ENCODE data around the gene THSD4.
"Not testable (repeated sequence)": the region's sequence is repeated elsewhere in the genome, so short reads cannot be mapped to it uniquely, and the experiment has no call there.

The THSD4 gene

DNA sequence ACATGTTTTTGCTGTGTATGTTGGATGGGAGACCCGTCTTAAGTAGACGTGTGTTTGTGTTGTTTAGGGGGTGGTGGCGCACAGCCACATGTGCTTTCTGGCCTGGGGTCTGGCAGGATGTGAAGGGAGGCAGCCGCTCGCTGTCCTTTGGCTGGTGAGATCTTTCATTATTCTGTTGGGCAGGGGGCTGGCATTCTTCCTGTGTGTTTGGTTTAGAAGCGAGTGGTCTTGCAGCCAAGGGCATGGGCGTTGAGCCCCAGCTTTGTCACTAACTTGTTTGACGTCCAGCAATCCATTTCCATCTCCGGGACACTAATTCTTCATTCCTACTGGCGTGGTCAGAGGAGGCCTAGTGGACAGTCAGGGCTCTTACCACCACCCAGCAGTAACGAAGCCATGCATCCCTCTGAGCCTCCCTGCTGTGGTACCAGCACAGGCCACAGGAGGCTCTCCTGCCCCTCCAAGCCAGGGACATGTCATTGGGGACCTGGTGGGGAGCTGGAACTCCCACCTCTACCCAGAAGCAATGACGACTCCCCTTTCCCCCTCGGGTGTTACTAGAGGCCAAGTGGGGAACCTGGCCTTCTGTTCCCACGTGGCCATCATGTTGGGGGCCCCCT lies 10.7 kb downstream of the THSD4 start:
- TF ChIP-seq, protein P1, sequence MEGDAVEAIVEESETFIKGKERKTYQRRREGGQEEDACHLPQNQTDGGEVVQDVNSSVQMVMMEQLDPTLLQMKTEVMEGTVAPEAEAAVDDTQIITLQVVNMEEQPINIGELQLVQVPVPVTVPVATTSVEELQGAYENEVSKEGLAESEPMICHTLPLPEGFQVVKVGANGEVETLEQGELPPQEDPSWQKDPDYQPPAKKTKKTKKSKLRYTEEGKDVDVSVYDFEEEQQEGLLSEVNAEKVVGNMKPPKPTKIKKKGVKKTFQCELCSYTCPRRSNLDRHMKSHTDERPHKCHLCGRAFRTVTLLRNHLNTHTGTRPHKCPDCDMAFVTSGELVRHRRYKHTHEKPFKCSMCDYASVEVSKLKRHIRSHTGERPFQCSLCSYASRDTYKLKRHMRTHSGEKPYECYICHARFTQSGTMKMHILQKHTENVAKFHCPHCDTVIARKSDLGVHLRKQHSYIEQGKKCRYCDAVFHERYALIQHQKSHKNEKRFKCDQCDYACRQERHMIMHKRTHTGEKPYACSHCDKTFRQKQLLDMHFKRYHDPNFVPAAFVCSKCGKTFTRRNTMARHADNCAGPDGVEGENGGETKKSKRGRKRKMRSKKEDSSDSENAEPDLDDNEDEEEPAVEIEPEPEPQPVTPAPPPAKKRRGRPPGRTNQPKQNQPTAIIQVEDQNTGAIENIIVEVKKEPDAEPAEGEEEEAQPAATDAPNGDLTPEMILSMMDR (IDR thresholded peaks at IDR 0.05; ENCODE audit: low read depth, low read length, poor library complexity, severe bottlenecking) = no peak
- no peak for TF ChIP-seq EZH2phosphoT487 (IDR thresholded peaks at IDR 0.05; ENCODE audit: borderline replicate concordance, low read length)

GRCh38 chr15:71127083-71127482 lies 11.8 kb downstream of the THSD4 start:
- Histone ChIP-seq H3K27ac (ENCODE audit: low read depth, low read length) (no peak overlapping the region), H3K4me1 (ENCODE audit: control insufficient read depth, low read length) (no peaks in the 10 kb centered on the region), H3K9me3 (ENCODE audit: control insufficient read depth, insufficient read depth, low read length) (no peaks in the 10 kb centered on the region), H4K20me1 (ENCODE audit: control insufficient read depth, insufficient read depth, low read depth, low read length) (no peaks in the 10 kb centered on the region), H3K79me2 (ENCODE audit: control insufficient read depth, low read length) (no peaks in the 10 kb centered on the region), H3K9me2 (replicated peaks; ENCODE audit: control insufficient read depth, low read length) (no peaks in the 10 kb centered on the region), H3K27me3 (ENCODE audit: control insufficient read depth, low read length) (no peaks in the 10 kb centered on the region), H3K36me3 (ENCODE audit: control insufficient read depth, low read length) (no peaks in the 10 kb centered on the region), H3K4me2 (ENCODE audit: low read length) (no peak overlapping the region), H3F3A (ENCODE audit: control insufficient read depth, insufficient read depth) (no peaks in the 10 kb centered on the region), H3K4me3 (ENCODE audit: low read length) (no peak overlapping the region)
- TF ChIP-seq, protein P1 (IDR thresholded peaks at IDR 0.05; ENCODE audit: low read depth, low read length, poor library complexity, severe bottlenecking) = no peak
- TF ChIP-seq EZH2phosphoT487 (IDR thresholded peaks at IDR 0.05; ENCODE audit: borderline replicate concordance, low read length) = no peak

More for the DNA sequence above, 10.7 kb downstream of the THSD4 start:
- Histone ChIP-seq H3K4me3 (ENCODE audit: low read length) (no peak overlapping the region), H3K4me2 (ENCODE audit: low read length) (no peak overlapping the region), H3K4me1 (ENCODE audit: control insufficient read depth, low read length) (no peaks in the 10 kb centered on the region), H4K20me1 (ENCODE audit: control insufficient read depth, insufficient read depth, low read depth, low read length) (no peaks in the 10 kb centered on the region), H3K36me3 (ENCODE audit: control insufficient read depth, low read length) (no peaks in the 10 kb centered on the region), H3K27me3 (ENCODE audit: control insufficient read depth, low read length) (no peaks in the 10 kb centered on the region), H3F3A (ENCODE audit: control insufficient read depth, insufficient read depth) (no peaks in the 10 kb centered on the region), H3K9me3 (ENCODE audit: control insufficient read depth, insufficient read depth, low read length) (no peaks in the 10 kb centered on the region), H3K79me2 (ENCODE audit: control insufficient read depth, low read length) (no peaks in the 10 kb centered on the region), H3K9me2 (replicated peaks; ENCODE audit: control insufficient read depth, low read length) (no peaks in the 10 kb centered on the region), H3K27ac (ENCODE audit: low read depth, low read length) (no peak overlapping the region)

- not testable (repeated sequence) for H3K27ac ChIP-seq (ENCODE audit: low read depth, low read length); H3K27me3 ChIP-seq (ENCODE audit: control insufficient read depth, low read length); H3K4me1 ChIP-seq (ENCODE audit: control insufficient read depth, low read length); H3K9me2 ChIP-seq (replicated peaks; ENCODE audit: control insufficient read depth, low read length); H3K36me3 ChIP-seq (ENCODE audit: control insufficient read depth, low read length); H3K4me2 ChIP-seq (ENCODE audit: low read length); H3F3A ChIP-seq (ENCODE audit: control insufficient read depth, insufficient read depth); H4K20me1 ChIP-seq (ENCODE audit: control insufficient read depth, insufficient read depth, low read depth, low read length); H3K79me2 ChIP-seq (ENCODE audit: control insufficient read depth, low read length); H3K4me3 ChIP-seq (ENCODE audit: low read length); H3K9me3 ChIP-seq (ENCODE audit: control insufficient read depth, insufficient read depth, low read length)
These were observed 12.9 kb downstream of the THSD4 start for GRCh38 chr15:71128159-71128558.

- H3K4me1 ChIP-seq (ENCODE audit: control insufficient read depth, low read length) = no peaks in the 10 kb centered on the region
- no peaks in the 10 kb centered on the region for H3K27me3 ChIP-seq (ENCODE audit: control insufficient read depth, low read length)
- TF ChIP-seq, protein P1 (IDR thresholded peaks at IDR 0.05; ENCODE audit: low read depth, low read length, poor library complexity, severe bottlenecking) = no peak
- no peak for TF ChIP-seq EZH2phosphoT487 (IDR thresholded peaks at IDR 0.05; ENCODE audit: borderline replicate concordance, low read length)
- no peaks in the 10 kb centered on the region for H3K9me3 ChIP-seq (ENCODE audit: control insufficient read depth, insufficient read depth, low read length)
- no peak overlapping the region for H3K4me3 ChIP-seq (ENCODE audit: low read length)
- no peaks in the 10 kb centered on the region for H3K9me2 ChIP-seq (replicated peaks; ENCODE audit: control insufficient read depth, low read length)
- H4K20me1 ChIP-seq (ENCODE audit: control insufficient read depth, insufficient read depth, low read depth, low read length) = no peaks in the 10 kb centered on the region
- no peaks in the 10 kb centered on the region for H3K36me3 ChIP-seq (ENCODE audit: control insufficient read depth, low read length)
- H3K27ac ChIP-seq (ENCODE audit: low read depth, low read length) = no peak overlapping the region
- H3F3A ChIP-seq (ENCODE audit: control insufficient read depth, insufficient read depth) = no peaks in the 10 kb centered on the region
- no peak overlapping the region for H3K4me2 ChIP-seq (ENCODE audit: low read length)
- no peaks in the 10 kb centered on the region for H3K79me2 ChIP-seq (ENCODE audit: control insufficient read depth, low read length)
These were observed 13.8 kb downstream of the THSD4 start for GRCh38 chr15:71128939-71129562.
